HG02852 (cell line): ENCODE measurements around the gene SERINC5.
"Not testable (repeated sequence)": the region's sequence is repeated elsewhere in the genome, so short reads cannot be mapped to it uniquely, and the experiment has no call there.

Experiments used
- ATAC-seq: cut with Tn5 transposase; IDR thresholded peaks from one replicate; pipeline ENCODE4 v1.9.1; 2021; ENCODE audit warnings: mild to moderate bottlenecking, moderate library complexity; ENCODE audit not compliant: unreplicated experiment

The SERINC5 gene

GRCh38 chr5:80181618-80182211 lies 74.1 kb downstream of the SERINC5 start:
- ATAC-seq, result no peak

- ATAC-seq, result no peak
Observed at GRCh38 chr5:80177236-80177635, 78.6 kb downstream of the SERINC5 start.

DNA sequence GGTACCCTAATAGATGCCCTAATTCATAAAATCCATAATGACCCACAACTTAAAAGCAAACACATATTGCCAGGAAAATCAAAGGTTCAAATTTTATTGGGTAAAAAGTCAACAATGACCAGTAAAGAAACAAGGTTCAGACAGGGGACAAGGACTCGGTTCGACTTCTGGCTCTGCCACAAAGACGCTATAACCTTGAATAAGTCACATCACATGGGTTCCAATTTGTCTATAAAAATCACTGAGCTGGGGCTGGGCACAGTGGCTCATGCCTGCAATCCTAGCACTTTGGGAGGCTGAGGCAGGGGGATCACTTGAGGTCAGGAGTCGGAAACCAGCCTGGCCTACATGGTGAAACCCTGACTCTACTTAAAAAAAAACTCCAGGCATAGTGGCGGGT lies 80.5 kb downstream of the SERINC5 start:
- ATAC-seq, result no peak

DNA sequence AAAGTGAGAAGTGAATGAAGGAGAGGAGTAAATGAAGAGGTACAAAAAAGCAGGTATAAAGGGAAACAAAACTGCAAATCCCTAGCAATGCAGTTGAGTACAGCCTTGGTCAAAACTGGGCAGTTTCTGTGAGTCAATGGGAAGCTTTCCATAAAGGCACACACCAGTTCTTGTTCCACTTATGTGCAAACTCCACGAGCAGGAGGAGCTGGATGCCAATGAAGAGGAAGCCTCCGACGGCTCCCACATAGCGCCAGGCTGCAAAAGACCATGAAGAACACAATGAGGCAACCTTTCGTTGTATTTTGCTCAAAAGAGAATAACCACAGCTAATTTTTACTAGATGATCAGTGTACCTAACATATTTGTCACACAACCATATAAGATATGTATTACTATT lies 81.1 kb downstream of the SERINC5 start:
- no peak for ATAC-seq

GRCh38 chr5:80172067-80172695 lies 83.7 kb downstream of the SERINC5 start:
- no peak for ATAC-seq

- ATAC-seq, result no peak
Observed at GRCh38 chr5:80170117-80170535, 85.7 kb downstream of the SERINC5 start.

DNA sequence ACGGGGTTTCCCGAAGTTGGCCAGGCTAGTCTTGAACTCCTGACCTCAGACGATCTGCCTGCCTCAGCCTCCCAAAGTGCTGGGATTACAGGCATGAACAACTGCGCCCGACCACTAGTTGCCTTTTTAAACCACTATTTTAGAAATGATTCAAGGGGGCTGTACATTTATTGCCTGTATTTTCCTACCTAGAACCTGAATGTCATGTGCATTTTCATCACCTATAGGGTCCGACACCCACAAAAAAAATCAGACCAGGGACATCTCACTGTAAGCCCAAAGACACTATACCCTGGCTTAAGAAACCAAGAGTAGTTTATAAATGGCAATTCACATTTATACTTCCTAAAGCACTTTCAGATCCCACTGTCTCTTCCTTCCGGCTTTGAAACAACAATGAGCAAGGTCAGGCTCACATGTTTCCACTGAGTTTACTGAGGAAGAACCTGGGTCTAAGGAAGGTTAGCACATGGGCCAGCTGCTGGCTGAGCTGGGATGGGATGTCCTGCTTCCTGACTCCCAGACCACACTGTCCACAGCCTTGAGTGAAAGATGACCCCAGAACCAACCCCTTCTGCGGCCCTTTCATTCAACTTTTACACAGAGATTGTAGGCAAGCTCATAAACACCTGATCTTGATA lies 87.3 kb downstream of the SERINC5 start:
- ATAC-seq, result no peak

DNA sequence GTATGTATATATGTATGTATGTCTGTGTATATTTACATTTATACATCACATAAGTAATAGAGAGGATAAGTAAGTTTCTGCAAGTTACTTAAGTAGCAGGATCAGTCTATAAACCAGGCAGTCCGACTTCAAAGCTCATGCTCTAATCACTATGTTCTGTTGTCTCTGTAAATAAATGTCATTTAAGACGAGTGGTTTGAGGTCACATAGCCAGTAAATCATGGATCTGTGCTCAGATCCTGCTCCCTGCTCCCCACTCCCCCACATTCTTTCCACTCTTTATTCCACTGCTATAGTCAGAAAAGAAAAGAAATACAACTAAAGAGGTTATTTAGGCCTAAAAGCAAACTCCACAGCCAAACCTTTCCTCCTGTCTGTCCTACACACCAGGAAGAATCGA lies 90.4 kb downstream of the SERINC5 start:
- ATAC-seq, result no peak

- no peak for ATAC-seq
Observed at GRCh38 chr5:80161165-80161564, 94.7 kb downstream of the SERINC5 start.

DNA sequence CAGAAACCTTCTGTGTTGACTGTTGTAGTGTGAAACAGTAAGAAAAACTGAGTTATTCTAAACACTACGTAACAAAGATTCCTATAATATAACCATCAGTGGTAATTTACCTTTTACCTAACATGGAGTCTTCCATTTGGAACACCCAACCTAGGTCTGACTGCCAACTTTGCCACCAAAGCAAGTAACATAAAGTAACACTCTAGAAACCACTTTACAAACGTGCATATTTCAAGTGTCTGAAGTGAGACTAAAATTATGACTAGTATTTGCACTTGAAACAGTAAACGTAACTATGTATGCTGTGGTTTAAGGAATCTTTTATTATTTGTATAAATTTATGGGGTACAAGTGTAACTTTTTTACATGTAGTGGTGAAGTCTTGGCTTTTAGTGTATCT lies 95.6 kb downstream of the SERINC5 start:
- no peak for ATAC-seq

DNA sequence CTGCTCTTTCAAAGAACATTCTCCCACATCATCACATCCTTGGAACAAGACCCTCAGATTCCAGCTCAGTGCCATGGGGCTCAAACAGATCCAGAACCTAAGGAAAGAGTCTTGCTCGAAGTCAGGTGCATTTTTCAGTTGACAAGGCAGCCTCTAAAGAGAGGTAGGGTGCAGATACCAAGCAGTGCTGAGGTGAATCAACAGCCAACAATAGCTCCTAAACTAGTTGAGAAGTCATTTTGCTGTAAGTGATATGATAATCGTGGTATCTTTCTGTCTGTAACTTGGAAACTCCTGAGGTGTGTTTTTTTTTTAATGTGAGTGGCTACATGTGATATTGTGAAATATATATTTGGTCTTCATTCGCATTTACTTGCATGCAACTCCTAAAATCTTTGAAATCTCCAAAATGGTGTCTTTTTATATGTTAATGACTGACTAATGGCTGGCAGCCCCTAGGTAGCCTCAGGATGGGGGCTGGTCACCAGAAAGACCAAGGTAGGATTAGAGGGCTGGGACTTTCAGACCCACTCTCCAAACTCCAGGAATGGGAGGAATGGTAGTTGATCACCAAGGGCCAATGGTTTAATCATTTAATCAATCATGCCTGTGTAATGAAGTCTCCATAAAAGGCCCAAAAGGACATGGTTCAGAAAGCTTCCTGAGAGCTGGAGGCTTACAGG lies 96.6 kb downstream of the SERINC5 start:
- no peak for ATAC-seq

GRCh38 chr5:80156156-80156555 lies 99.7 kb downstream of the SERINC5 start:
- no peak for ATAC-seq

DNA sequence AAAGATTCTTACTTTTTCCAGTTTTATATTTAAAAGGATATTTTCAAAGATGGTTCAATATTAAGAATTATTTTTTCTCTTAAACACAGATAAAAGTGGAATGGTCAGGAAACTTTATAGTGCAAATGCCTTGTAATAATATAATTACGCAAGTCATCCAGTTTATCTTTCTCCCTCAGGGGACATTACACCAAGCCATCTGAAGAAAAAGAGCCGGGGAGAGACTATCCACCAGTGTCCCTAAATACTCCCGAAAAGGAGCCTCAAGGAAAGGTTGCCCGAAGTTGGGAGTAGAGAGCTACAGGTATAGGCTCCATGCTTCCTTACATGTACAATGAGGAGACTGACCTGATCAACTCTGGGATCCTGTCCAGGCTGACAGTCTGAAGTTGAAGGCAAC lies 101.1 kb downstream of the SERINC5 start:
- ATAC-seq, result no peak

GRCh38 chr5:80154289-80154688 lies 101.6 kb downstream of the SERINC5 start:
- not testable (repeated sequence) for ATAC-seq

GRCh38 chr5:80153586-80154126 lies 102.2 kb downstream of the SERINC5 start:
- ATAC-seq, result no peak

GRCh38 chr5:80152778-80153177 lies 103.1 kb downstream of the SERINC5 start:
- no peak for ATAC-seq

GRCh38 chr5:80151890-80152289 lies 104.0 kb downstream of the SERINC5 start:
- ATAC-seq, result no peak

- ATAC-seq, result no peak
Observed at GRCh38 chr5:80150731-80151130, 105.1 kb downstream of the SERINC5 start.

DNA sequence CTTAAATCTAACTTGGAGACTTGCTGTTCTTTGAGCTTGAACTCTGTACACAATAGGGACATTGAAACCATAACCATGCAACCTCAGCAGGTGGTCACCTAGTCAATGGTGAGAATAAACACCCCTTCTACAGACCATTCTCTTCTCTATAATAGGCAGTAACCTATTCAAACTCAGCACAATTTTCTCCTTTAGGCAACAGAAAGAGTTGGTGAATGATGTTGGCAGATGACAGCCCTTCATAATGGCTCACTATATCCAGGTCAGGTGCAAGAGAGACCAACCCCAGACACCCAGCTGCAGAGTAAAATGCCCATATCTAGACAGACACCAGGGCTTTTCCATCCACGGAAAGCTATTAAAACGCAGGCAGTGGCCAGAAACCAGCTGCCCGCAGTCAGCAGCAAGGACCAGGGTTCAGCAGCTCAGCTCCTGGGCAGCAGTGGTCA lies 106.7 kb downstream of the SERINC5 start:
- no peak for ATAC-seq

- ATAC-seq, result no peak
Observed at GRCh38 chr5:80147119-80147815, 108.6 kb downstream of the SERINC5 start.

- no peak for ATAC-seq
Observed at GRCh38 chr5:80146046-80146445, 109.8 kb downstream of the SERINC5 start.
